Amniotic epithelial cell (primary cell): Measurements from ENCODE around the gene DYNC1LI1.

Source experiments
- DNase-seq: peaks from one replicate; pipeline ENCODE4 v3.0.0-alpha.2; 2010; ENCODE audit warnings: low read depth

DYNC1LI1 gene

DNA sequence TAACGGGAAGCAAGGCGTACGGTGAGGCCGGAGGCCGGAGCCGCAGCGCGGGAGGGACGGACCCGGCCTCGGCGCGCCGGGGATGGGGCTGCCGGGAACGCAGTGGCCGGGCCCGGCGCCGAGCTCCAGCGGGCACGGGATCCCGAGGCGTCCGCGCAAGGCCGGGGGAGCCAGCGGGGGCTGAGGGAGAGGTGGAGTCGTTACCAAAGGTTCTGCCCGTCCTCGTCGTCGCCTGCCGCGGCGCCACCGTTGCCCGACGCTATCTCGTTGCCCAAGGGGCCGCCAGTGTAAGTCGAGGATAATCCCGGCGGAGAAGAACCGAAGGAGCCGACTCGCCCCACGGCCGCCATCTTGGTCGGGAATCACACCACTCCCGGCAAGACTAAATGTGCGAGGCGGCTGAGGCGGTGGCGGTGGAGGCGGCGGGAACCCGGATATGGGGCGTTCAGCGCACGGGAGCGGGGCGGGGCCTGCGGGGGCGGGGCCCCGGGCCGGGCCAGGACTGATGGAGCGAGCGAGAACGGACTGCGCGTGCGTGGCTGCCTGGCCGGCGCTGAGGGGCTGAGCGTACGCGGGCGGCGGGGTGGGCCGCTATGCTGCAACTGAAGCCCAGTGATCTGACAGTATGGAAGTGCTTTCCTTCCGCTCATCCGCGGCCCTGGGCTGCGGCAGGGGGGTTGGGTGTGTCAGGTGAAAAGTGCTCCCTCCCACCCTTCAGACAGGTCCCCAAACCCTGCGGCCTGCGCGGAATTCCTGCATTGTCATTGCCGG, at the start of gene DYNC1LI1:
Gene DYNC1LI1 (minus strand): TSS at position 438 of the 771 bp plus-strand sequence. CDS start 88 bp downstream, at position 350.
- peak; percentile 82 for DNase-seq

DNA sequence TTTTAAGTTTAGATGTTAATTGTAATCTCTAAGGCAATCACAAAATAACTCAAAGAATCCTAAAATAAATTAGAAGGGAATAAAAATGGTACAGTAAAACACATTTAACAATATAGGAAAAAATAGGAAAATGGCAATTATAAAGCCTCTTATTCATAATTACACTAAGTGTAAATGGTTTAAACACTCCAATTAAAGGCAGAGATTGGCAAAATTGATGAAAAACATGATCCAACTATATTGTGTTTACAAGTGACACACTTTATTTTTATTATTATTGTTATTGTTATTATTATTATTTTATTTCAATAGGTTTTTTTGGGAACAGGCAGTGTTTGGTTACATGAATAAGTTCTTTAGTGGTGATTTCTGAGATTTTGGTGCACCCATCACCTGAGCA, 48.7 kb upstream of the DYNC1LI1 start:
- DNase-seq = no peak

DNA sequence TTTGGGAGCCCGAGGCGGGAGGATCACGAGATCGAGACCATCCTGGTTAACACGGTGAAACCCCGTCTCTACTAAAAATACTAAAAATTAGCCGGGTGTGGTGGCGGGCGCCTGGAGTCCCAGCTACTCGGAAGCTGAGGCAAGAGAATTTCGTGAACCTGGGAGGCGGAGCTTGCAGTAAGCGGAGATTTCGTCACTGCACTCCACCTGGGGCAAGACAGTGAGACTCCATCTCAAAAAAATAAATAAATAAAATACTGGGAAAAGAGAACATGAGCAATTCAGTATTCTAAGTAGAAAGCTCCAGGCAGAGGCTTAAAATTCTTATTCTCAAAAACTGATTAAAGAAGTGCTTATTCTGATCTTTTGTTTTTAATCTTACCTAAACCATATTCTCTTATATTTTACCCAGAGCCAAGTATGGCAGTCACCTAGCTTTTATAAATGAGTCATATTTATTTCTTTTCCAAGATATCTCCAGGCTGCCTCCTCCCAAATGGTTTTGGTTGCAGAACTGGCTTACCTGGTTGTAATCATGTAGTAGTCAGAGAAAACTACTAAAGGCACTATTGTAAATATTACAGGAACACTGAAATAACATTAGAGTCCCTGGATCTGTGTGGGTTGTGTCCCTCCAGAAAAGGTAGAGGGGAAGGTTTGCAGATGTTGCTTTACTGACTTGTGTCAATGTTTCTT, 45.8 kb upstream of the DYNC1LI1 start:
- no peak for DNase-seq

DNA sequence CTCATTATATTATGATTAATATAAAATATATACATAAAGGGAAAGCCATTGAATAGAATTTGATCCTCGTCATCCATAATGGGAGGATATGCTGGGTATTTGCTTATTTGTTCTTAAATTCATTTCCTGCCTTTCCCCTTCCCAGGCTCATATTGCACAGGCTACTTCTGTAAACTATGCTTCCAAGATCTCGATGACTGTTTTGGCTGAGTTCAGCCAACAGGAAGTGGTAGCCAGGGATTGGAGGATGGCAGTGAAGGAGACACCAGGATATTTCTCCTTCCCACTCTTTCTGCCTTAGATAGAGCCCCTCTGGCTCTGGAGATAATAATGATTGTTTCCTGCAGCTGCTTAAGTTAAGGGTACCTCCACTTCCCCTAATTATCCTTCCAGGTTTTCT, 44.3 kb upstream of the DYNC1LI1 start:
- DNase-seq = peak; percentile 7

DNA sequence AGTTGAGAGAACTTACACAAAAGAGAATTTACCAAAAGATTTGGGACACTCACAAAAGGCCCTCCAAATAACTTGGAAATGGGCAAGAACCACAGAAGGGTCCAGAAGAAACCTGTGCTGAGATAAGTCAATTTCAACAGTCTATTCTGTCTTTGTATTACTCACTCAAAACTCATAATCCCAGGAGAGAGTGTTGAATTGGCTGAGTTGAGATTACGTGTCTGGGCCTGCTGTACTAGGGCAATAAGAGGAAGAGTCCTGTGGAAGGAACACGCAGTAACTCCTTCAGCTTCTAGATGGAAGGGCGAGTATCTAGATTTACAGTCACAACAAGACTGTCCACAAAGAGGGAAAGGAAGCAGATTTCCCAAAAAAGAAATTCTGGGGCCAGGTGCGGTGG, 42.5 kb upstream of the DYNC1LI1 start:
- DNase-seq = no peak

DNA sequence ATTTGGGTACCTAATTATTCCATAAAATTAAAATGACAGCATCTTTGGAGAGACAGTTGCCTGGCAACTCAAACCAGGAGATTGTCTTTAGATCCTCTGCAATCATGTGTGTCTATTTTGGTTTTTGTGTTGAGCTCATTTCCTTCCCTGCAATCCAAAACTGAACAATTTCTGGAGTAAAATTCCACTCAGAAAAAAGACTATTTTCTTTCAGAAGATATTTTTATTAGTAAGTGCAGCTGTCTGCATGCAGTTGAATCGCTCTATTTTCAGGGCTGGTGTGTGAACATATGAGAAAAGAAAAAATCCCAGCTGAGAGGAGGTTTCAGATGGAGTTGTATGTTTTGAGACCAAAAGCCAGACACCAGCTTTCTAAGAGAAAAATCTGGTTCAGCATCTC, 41.9 kb upstream of the DYNC1LI1 start:
- no peak for DNase-seq

DNA sequence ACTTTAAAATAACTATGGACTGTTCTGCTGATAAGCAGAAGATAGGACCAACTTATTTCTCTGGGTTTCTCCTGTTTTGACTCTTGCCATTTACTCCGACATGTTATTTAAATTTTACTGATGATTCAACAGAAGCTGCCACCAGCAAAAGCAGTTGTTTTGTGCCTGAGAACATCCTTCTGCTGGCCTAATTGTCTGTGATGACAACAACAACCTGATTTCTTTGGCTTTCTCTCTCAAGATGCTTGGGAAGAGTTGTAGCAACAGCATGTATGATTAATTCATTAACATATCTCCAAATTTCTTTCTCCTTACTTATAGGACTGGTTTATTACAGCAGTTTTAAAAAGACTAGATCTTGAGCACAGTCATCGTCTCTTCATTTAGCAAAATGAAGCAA, 36.9 kb upstream of the DYNC1LI1 start:
- DNase-seq = no peak

DNA sequence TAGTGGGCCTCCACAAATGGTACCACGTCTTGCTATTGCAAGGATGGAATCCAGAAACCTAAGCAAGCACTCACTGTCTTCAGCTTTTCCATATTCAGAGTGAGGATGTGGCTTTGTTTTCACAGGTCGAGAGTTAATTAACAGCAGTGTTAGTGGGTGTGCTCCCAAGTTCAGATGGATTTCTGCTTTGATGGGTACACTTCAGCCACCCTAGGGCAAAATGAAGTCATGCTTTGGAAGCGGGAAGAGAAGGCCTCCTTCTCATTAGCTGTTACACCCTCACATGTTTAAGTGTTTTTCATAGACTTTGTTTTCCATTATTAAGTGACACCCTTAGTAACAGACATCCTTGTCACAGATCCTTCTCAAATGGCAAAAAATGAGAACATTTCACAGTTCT, 36.3 kb upstream of the DYNC1LI1 start:
- DNase-seq = no peak

DNA sequence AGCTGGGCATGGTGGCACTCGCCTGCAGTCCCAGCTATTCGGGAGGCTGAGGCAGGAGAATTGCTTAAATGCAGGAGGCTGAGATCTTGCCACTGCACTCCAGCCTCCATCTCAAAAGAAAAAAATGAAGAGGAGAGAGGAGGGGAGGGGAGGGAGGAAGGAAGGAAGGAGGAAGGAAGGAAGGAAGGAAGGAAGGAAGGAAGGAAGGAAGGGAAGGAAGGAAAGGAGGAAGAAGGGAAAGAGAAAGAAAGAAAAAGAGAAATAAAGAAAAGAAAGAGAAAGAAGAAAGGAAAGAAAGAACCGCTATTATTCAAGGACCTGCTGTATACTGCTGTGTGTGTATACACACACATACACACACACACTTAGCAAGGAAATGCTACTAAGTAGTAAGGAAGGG, 35.6 kb upstream of the DYNC1LI1 start:
- no peak for DNase-seq

DNA sequence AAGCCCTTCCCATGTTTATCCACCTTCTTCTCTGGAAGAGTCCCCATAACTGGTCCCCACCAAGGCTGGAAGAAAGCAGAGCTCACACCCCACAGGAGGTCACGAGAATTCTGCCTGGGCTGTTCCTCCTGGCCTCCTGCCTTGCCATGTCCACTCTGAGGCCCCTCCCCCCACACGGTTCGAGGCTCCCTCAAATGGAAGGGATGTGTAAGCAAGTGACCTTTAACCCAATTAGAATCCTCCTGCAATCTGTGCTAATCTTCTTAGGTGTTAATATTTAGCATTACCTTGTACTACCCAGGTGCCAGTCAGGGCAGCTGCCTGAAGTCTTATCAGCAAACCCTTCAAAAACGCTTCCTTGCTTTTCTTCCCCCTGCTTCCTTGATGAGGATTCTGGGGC, 32.4 kb upstream of the DYNC1LI1 start:
- DNase-seq = no peak

DNA sequence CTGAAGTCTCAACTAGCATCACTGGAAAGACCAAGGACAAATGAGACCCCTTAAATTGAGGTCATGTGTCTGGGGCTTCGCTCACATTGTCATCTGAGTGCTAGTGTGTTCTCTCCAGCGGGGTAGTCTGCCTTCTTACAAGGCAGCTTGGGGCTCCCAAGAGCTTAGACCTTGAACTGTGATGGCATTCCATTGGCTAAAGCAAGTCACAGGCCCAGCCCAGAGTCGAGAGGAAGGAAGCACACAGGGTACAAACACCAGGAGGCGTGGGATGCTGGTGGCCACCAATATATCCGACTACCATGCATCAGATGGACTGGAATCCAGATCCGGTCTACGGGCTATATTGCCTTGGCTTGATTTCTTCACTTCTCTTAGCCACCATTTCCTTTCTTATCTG, 31.5 kb upstream of the DYNC1LI1 start:
- no peak for DNase-seq

DNA sequence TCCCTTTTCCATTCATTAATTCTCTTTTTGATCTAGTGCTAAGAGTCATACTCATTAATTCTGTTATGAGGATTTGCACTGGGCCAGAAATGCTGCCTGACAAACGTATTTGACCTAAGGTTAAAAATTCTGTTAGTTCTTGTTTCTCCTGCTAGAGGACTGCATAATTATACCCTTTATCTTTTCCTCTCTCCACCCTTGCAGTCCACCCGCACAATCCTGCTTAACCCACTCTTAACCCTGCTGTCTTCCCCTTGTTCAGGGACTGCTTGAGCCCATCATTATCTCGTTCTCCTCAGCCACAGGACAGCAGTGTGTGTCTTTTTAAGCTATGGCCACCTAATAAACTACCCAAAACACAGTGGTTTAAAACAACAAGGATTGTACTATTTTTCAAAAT, 31.1 kb upstream of the DYNC1LI1 start:
- DNase-seq = no peak

DNA sequence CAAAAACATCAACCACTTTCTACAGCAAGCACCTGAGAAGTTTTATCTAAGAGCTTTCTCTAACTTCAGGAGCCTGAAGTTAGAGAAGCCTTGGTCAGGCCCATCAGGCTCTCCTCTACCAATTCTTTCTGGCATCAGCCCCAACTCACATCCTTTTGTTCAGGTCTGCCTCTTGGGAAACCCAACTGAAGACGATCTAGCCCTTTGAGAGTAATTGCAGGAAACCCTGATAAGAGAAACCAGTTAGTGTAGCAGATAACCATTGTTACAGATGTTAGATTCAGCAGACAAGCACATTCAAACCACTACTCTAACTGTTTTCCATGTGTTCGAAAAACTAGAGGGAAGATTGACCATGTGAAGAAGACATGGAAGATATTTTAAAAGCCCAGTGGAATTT, 27.0 kb upstream of the DYNC1LI1 start:
- no peak for DNase-seq

DNA sequence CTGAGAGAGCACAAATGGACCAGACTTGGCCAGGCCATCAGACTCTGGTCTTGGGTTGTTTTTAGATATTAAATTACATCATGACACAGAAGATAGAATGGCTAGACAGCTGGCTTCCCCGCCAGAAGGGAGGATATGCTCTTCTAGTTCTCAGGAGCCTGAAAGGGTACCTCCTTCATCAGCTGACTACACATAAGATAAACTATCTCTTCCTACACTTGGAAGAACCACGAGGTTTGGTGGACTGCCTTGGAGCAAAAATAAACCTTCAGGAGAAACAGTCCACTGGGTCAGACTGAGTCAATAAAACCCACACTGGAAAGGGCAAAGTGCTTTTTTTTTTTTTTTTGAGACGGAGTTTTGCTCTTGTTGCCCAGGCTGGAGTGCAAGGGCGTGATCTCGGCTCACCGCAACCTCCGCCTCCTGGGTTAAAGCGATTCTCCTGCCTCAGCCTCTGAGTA, 26.3 kb upstream of the DYNC1LI1 start:
- DNase-seq = peak; percentile 25

DNA sequence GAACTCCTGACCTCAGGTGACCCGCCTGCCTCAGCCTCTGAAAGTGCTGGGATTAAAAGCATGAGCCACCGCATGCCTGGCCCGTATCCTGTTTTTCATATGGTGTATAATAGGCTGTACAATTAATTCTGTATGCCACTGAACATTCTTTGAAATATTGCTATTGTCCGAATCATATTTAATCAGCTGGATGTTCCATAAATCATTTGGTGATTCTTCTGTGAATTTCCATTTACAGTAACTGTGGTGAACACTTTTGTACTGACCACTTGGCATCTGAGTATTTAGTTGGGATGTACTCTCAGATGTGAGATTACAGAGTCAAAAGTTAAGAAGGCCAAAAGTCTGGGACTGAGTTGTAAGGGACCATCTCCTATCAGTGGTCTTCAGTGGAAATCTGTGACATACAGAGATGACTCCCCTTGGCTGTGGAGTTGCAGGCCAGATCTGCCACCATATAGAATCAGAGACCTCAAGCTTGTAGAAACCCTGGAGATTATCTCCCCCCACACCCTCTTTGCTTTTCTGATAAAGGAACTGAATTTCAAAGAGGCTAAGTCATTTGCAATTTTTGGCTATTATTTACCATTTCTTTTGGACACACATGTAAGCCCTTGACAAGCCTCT, 25.7 kb upstream of the DYNC1LI1 start:
- no peak for DNase-seq

DNA sequence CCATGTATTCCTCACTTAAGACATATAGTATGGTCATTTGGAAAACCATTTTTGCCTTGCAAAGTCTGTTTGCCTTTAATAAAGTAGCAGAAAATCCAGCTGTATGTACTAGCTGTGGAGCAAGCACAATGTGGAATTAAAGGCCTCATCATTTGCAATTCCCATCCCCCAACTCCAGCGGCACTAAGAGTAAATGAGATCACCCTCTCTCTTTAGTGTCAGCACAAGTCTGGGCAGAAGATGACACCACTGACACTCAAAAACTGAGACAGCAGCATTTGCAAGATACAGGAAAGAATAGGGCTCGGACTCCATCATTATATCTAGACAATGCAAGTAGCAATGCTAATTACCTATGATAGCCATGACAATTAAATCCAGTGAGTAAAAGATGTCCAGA, 24.7 kb upstream of the DYNC1LI1 start:
- no peak for DNase-seq

DNA sequence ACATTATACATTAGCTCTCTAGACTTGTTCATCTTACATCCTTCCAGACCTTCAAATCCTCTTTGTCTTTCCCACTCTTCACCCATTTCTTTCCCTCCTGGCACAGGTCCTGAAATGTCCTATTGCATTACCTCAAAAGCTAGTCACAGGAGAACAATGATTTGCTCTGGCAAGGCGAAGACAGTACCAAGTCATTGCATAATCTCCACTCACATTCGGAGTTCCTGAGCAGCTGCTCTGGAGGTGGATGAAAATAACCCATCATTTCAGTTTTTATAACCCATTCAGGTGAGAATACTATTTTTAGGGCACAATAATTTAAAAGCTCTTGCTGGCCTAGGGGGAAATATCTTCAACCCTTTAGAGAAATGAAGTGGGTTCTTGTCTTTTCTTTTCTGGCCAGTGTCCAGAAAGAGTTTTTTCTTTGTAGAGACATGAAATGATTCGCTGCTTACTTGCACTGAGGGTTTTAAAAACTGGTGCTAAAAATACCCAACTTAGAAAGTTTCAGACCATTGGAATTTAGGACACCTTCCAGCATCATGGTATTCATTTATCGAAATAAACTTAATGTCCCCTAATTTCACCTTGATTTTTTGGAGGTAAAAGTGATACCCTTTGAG, 23.4 kb upstream of the DYNC1LI1 start:
- peak; percentile 45 for DNase-seq

DNA sequence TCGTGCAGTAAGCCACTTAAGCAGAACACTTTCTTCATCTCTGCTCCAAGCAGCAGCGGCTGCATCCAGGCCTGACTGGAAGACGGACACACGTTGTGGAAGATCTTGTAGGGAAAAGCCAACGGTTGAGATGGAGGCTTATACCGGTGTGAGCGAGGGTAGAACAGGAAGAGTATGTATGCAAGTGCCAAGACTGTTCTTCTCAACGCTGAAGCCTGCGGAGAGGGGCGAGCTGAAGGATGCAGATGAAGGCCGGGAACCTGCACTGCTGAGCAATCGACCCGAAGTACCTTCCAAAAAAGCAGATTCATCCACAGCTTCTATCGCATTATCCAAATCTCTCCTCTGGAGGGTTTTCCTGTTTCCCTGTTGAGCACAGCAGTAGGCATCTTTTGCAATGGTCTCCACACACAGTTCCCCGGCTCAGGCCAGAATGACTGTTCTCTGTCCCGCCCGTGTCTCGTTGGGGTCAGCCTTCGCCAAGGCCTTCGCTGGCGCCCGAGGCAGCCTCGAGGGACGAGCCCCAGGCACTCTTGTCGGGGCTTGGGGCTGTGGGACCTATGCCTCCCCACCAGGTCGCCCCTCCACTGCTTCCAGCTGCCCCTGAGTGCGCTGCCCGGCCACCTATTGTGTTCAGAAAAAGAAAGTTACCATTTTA, 22.2 kb upstream of the DYNC1LI1 start:
- DNase-seq = no peak

DNA sequence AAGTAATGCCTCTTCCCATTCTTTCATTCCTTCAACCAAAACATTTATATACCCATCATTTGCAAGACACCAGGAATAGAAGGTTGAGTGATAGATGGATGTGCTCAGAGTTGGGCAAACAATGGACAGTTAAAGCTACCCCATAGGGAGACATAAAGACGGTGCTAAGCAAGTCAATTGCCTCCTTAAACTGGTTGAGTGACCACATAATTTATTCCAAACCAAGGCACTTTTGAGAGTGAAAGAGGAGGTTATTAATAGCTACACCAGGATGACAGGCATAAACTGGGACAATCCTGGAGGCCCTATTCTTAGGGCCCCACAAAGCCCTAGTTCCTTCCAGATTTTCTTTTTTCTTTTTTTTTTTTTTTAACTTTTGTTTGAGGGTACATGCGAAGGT, 21.4 kb upstream of the DYNC1LI1 start:
- no peak for DNase-seq

DNA sequence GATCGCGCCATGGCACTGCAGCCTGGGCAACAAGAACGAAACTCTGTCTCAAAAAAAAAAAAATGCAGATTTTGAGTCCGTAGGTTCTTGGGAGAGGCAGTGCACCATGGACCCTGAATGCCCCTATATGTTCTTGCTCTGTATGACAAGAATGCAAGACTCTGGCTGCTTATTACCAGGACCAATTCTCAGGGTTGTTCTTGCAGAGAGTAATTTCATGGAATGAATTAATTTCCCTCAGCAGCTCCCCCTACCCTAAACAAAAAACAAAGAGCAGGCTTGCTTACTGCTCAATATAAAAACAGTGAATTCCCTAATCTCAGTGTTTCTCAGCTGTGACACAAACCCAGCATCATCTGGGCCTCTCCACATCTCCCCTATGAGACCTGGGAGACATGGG, 20.5 kb upstream of the DYNC1LI1 start:
- DNase-seq = no peak

DNA sequence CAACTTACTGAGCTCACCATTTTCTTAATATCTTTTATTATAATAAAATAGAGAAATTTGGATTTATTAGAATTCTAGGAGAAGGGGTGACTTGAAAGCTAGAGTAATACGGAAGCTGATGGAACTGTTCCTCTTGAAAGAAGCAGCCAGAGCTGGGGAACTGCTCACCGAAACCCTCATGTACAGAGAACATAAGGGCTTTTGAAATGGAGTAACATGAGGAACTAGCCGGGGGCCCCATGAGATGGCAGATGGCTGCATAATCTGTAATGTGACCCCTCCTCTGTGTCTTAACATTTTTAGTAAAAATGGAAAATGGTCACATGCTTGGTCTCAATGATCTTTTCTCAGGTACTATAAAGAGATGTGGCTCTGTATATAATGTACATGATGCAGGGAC, 15.7 kb upstream of the DYNC1LI1 start:
- DNase-seq = no peak

DNA sequence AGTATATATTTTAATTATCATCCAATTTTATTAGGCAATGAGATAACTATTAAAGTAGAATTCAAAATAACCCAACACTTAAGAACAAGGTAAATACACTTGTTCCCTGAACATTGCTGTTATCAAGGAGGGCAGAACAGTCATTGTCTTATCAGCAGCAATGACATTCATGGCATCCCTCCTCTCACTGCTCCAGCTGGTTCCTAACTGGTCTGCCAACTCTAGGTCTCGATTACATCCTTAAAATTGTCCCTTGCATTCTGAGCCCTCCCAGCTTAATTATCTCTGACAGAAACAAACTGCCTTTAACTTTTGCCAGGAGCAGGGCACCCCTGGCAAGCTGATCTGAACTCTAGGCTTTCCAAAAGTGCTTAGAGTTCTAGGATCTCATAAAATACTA, 14.0 kb upstream of the DYNC1LI1 start:
- no peak for DNase-seq
